Endothelial cell of umbilical vein (primary cell): ENCODE results near the gene EYS. TPM values are rescaled to one million over a fixed set of nuclear protein-coding genes. Genes with fewer than 3 reads are reported as not detected.

Experiments used
- BruUV-seq: library from RNA; stranded (reverse); fragments of 400-500 nt; replicated peaks from 2 replicates; lab custom pipeline; 2021; lab: Mats Ljungman, UMichigan
- CTCF ChIA-PET: fragments of 300-600, 350-600 bp; sonication (Branson Sonifier 250); formaldehyde crosslinking; loops from one replicate; lab custom pipeline; 2021; ENCODE audit warnings: antibody characterized with exemption, inconsistent platforms; lab: Charles Lee
- POLR2A ChIA-PET: fragments of 300-600, 350-600 bp; sonication (Branson Sonifier 250); formaldehyde crosslinking; loops from one replicate; lab custom pipeline; 2021; ENCODE audit warnings: antibody characterized with exemption, inconsistent platforms; lab: Charles Lee
- DNase-seq: peaks from one replicate; pipeline ENCODE4 v3.0.0-alpha.2; 2011; ENCODE audit warnings: low read depth, low spot score
- FAIRE-seq: peaks from 2 replicates; lab custom pipeline; 2011; peaks lifted over from hg19 to GRCh38; lab: Jason Lieb, UNC
- H2AFZ ChIP-seq: 2 replicates; pipeline ENCODE4 v1.6.0; 2012; ENCODE audit warnings: low read depth, low read length, control low read depth, inconsistent platforms
- H3K27ac ChIP-seq: 2 replicates; pipeline ENCODE4 v1.5.1; 2011; ENCODE audit warnings: low read depth, mild to moderate bottlenecking, control low read depth, low read length, moderate library complexity; ENCODE audit not compliant: insufficient read depth
- H3K27me3 ChIP-seq, 2 experiments: 2 replicates each; pipeline versions ENCODE4 v1.6.0 to v1.6.1; 2011; ENCODE audit warnings: low read length in 2 of 2, mixed read lengths in 1 of 2; ENCODE audit not compliant: control insufficient read depth in 2 of 2, insufficient read depth in 2 of 2
- H3K36me3 ChIP-seq, 2 experiments: 2 replicates in 1 of 2; 3 replicates in 1 of 2; pipeline ENCODE4 v1.5.1; 2011; ENCODE audit warnings: low read length in 2 of 2, mild to moderate bottlenecking in 1 of 2, moderate library complexity in 1 of 2; ENCODE audit not compliant: control insufficient read depth in 2 of 2, insufficient read depth in 2 of 2; ENCODE audit errors: extremely low read depth in 1 of 2
- H3K4me1 ChIP-seq: 3 replicates; pipeline ENCODE4 v1.5.1; 2011; ENCODE audit warnings: mild to moderate bottlenecking, low read length; ENCODE audit not compliant: control insufficient read depth, insufficient read depth; ENCODE audit errors: extremely low read depth
- H3K4me2 ChIP-seq: 2 replicates; pipeline ENCODE4 v1.6.1; 2011; ENCODE audit warnings: low read length, control low read depth, mixed read lengths; ENCODE audit not compliant: insufficient read depth
- H3K4me3 ChIP-seq, 3 experiments: fragments of 200-600 bp in 1 of 3; sonication (generic), shearing (Covaris generic) in 1 of 3; replicated peaks in 1 of 3; 2 replicates each; pipeline ENCODE4 v1.5.1; 2011 to 2016; ENCODE audit warnings: control low read depth in 3 of 3, low read length in 3 of 3, mild to moderate bottlenecking in 2 of 3, inconsistent platforms in 1 of 3, low read depth in 1 of 3, moderate library complexity in 1 of 3; ENCODE audit not compliant: insufficient read depth in 1 of 3
- H3K79me2 ChIP-seq: 2 replicates; pipeline ENCODE4 v1.6.0; 2012; ENCODE audit warnings: low read length, inconsistent platforms; ENCODE audit not compliant: control insufficient read depth, insufficient read depth
- H3K9ac ChIP-seq: replicated peaks from 2 replicates; pipeline ENCODE3; 2011; ENCODE audit warnings: low read length, control low read depth; ENCODE audit not compliant: insufficient read depth; ENCODE audit errors: extremely low read depth
- H3K9me1 ChIP-seq: replicated peaks from 3 replicates; pipeline ENCODE4 v1.6.0; 2011; ENCODE audit warnings: mild to moderate bottlenecking, low read length; ENCODE audit not compliant: control insufficient read depth, insufficient read depth; ENCODE audit errors: extremely low read depth
- H3K9me3 ChIP-seq: replicated peaks from 2 replicates; pipeline ENCODE4 v1.5.1; 2012; ENCODE audit warnings: low read length, inconsistent platforms; ENCODE audit not compliant: control insufficient read depth, insufficient read depth
- H4K20me1 ChIP-seq: replicated peaks from 2 replicates; pipeline ENCODE3; 2011; ENCODE audit warnings: mild to moderate bottlenecking, low read length; ENCODE audit not compliant: control insufficient read depth, insufficient read depth; ENCODE audit errors: extremely low read depth
- CTCF ChIP-seq, 2 donors: IDR thresholded peaks; 1 replicate in 1 of 2; 2 replicates in 1 of 2; pipeline ENCODE4 v1.5.1; 2011; ENCODE audit warnings: low read length in 2 of 2, mild to moderate bottlenecking in 2 of 2, moderate library complexity in 2 of 2, control low read depth in 1 of 2, inconsistent platforms in 1 of 2, low read depth in 1 of 2; ENCODE audit not compliant: insufficient read depth in 1 of 2; ENCODE audit errors: extremely low read depth in 1 of 2
- EZH2 ChIP-seq: IDR thresholded peaks from 2 replicates; pipeline ENCODE4 v1.6.1; 2012; ENCODE audit warnings: borderline replicate concordance, low read depth, mild to moderate bottlenecking, moderate library complexity, low read length, inconsistent platforms; ENCODE audit not compliant: severe bottlenecking
- FOS ChIP-seq: IDR thresholded peaks from 2 replicates; pipeline ENCODE4 v1.6.1; 2011; ENCODE audit warnings: mild to moderate bottlenecking, low read length, moderate library complexity, borderline replicate concordance; ENCODE audit not compliant: insufficient read depth
- GATA2 ChIP-seq: IDR thresholded peaks from 2 replicates; pipeline ENCODE4 v1.7.0; 2011; ENCODE audit warnings: low read depth, mild to moderate bottlenecking, moderate library complexity, mixed read lengths, low read length; ENCODE audit not compliant: insufficient read length, insufficient read depth
- JUN ChIP-seq: IDR thresholded peaks from 2 replicates; pipeline ENCODE4 v1.6.1; 2011; ENCODE audit warnings: borderline replicate concordance, low read depth; ENCODE audit not compliant: insufficient read length, insufficient read depth
- MAX ChIP-seq: IDR thresholded peaks from 2 replicates; pipeline ENCODE4 v1.6.1; 2011; ENCODE audit not compliant: insufficient read depth, insufficient read length
- MYC ChIP-seq: IDR thresholded peaks from one replicate; pipeline ENCODE4 v1.6.1; 2011; ENCODE audit warnings: mild to moderate bottlenecking, low read depth, low read length
- POLR2A ChIP-seq: IDR thresholded peaks from 2 replicates; pipeline ENCODE4 v1.6.1; 2012; ENCODE audit warnings: low read depth, mild to moderate bottlenecking, control low read depth, low read length
- POLR2AphosphoS5 ChIP-seq: IDR thresholded peaks from 2 replicates; pipeline ENCODE4 v1.6.1; 2012; ENCODE audit warnings: low read depth, mild to moderate bottlenecking, control low read depth, low read length, moderate library complexity; ENCODE audit not compliant: insufficient read depth
- dilution Hi-C: fragments of 300-500 bp; cut with MboI; formaldehyde crosslinking; loops from one replicate; pipeline ENCODE4 v1.15.0; 2019; ENCODE audit warnings: low sequenced_read_pairs; ENCODE audit not compliant: extremely low pct_ligation_motif_present
- intact Hi-C: fragments of 100-400 bp; cut with micrococcal nuclease; formaldehyde crosslinking; loops from one replicate; pipeline ENCODE4 v1.10.0; 2022
- polyA plus RNA-seq, 4 experiments: library from polyadenylated mRNA; depleted of rRNA in 3 of 4; stranded (reverse) in 3 of 4; unstranded in 1 of 4; fragments of >200 nt; gene quantifications; 2 replicates each; pipeline versions ENCODE4 v1.2.1 to v1.2.3, GENCODE V29; 2011 to 2012; ENCODE audit warnings: missing spikeins in 1 of 4
- total RNA-seq: library from RNA; stranded (reverse); gene quantifications from 2 replicates; pipeline ENCODE4 v1.2.3, GENCODE V29; 2021

The EYS gene
- total and polyA plus RNA-seq, 2 donors (not counting 3 experiments of a cell fraction or from before 2014, with no cell fraction given) = 0.01 to 0.27 TPM

GRCh38 chr6:64895945-64896344, 811.1 kb downstream of the EYS start:
- no peaks in the 10 kb centered on the region for H3K79me2 ChIP-seq
- no peak overlapping the region for H2AFZ ChIP-seq
- no peak for TF ChIP-seq MAX
- no peak for TF ChIP-seq FOS
- no peak for TF ChIP-seq MYC
- no peak for TF ChIP-seq CTCF (IDR thresholded peaks at IDR 0.05; ENCODE audit: extremely low read depth in 1 of 2, insufficient read depth in 1 of 2, low read depth in 1 of 2, low read length in 2 of 2)
- TF ChIP-seq JUN = no peak
- TF ChIP-seq GATA2 = no peak
- TF ChIP-seq EZH2 = no peak
- no peak for TF ChIP-seq POLR2AphosphoS5
- no peak for TF ChIP-seq POLR2A
- FAIRE-seq (no peak), DNase-seq (no peak)
- intact Hi-C loops = loop anchor here (10.0 kb wide), 1 partner anchor 401 kb away; no protein-coding TSS in a partner anchor
- CTCF ChIA-PET = no interaction called here
- no peaks in the 10 kb centered on the region for H4K20me1 ChIP-seq
- dilution Hi-C loops = no loop called here
- H3K36me3 ChIP-seq = no peaks in the 10 kb centered on the region
- no peaks in the 10 kb centered on the region for H3K27me3 ChIP-seq
- H3K4me2 ChIP-seq = no peak overlapping the region
- peaks cover 11% of the 10 kb centered on the region for H3K4me1 ChIP-seq
- no peak overlapping the region for H3K9ac ChIP-seq
- BruUV-seq = no TSS peak
- POLR2A ChIA-PET = no interaction called here
- no peaks in the 10 kb centered on the region for H3K9me3 ChIP-seq
- no peak overlapping the region for H3K4me3 ChIP-seq
- no peaks in the 10 kb centered on the region for H3K9me1 ChIP-seq
- H3K27ac ChIP-seq = no peak overlapping the region
